HepG2 (cell line): Measurements from ENCODE around the gene CDC42SE1. TPM values are rescaled to one million over a fixed set of nuclear protein-coding genes. Genes with fewer than 3 reads are reported as not detected.

Experiments
- HDAC2 ChIP-seq: sonication (generic); formaldehyde crosslinking; IDR thresholded peaks from 2 replicates; pipeline ENCODE4 v1.4.0; 2020; ENCODE audit warnings: missing genetic modification reagents
- HMG20B ChIP-seq: conservative IDR thresholded peaks from 2 replicates; pipeline ENCODE4 v1.6.1; 2016; ENCODE audit warnings: missing genetic modification reagents, missing compliant biosample characterization
- HNF4G ChIP-seq, 2 experiments: sonication (generic) in 1 of 2; formaldehyde crosslinking in 1 of 2; IDR thresholded peaks; 2 replicates each; pipeline versions ENCODE4 v1.4.0 to v1.6.1; 2011 to 2020; ENCODE audit warnings: borderline replicate concordance in 2 of 2, low read depth in 2 of 2, mild to moderate bottlenecking in 2 of 2, low read length in 1 of 2, missing genetic modification reagents in 1 of 2, moderate library complexity in 1 of 2
- ISX ChIP-seq: sonication (generic); formaldehyde crosslinking; conservative IDR thresholded peaks from 2 replicates; pipeline ENCODE4 v1.5.0; 2020; ENCODE audit warnings: missing genetic modification reagents
- NFYB ChIP-seq: sonication (generic); formaldehyde crosslinking; IDR thresholded peaks from 2 replicates; pipeline ENCODE4 v1.4.0; 2020; ENCODE audit warnings: missing genetic modification reagents
- RARA ChIP-seq: IDR thresholded peaks from 2 replicates; pipeline ENCODE4 v1.6.1; 2016; ENCODE audit warnings: missing genetic modification reagents, missing compliant biosample characterization
- SIN3B ChIP-seq: fragments of 150-350 bp; IDR thresholded peaks from 2 replicates; pipeline ENCODE4 v1.6.1; 2014; ENCODE audit warnings: low read length
- SMAD9 ChIP-seq: sonication (generic); formaldehyde crosslinking; IDR thresholded peaks from 2 replicates; pipeline ENCODE4 v1.5.1; 2020; ENCODE audit warnings: mild to moderate bottlenecking, missing genetic modification reagents
- SP2 ChIP-seq: sonication (generic); formaldehyde crosslinking; IDR thresholded peaks from 2 replicates; pipeline ENCODE4 v1.5.1; 2020; ENCODE audit warnings: mild to moderate bottlenecking, missing genetic modification reagents
- U2AF2 ChIP-seq: fragments of 200-400 bp; formaldehyde crosslinking; IDR thresholded peaks from 2 replicates; pipeline ENCODE4 v1.6.1; 2017; ENCODE audit warnings: low read depth, mild to moderate bottlenecking, low read length
- polyA plus RNA-seq, 8 experiments: library from polyadenylated mRNA; depleted of rRNA in 3 of 8; stranded (reverse) in 7 of 8; unstranded in 1 of 8; fragments of >200 nt; fragmentation: Illumina TruSeq in 4 of 8; extraction: Trizol in 4 of 8; gene quantifications; 2 replicates each; pipeline versions ENCODE4 v1.2.1 to v1.2.3, GENCODE V29; 2011 to 2016; ENCODE audit warnings: low read depth in 4 of 8, missing spikeins in 1 of 8, mixed read lengths in 1 of 8; ENCODE audit not compliant: insufficient read depth in 1 of 8
- total RNA-seq, 5 experiments: library from RNA; depleted of rRNA; stranded (reverse); fragments of >200 nt; fragmentation: Illumina TruSeq; extraction: Trizol; gene quantifications; 2 replicates each; pipeline ENCODE4 v1.2.3, GENCODE V29; 2016; ENCODE audit warnings: low read depth in 1 of 5
- TF ChIP-seq, protein P1 (sequence below): sonication (generic); formaldehyde crosslinking; IDR thresholded peaks from 2 replicates; pipeline ENCODE4 v1.4.0; 2020; ENCODE audit warnings: missing genetic modification reagents, borderline replicate concordance
- TF ChIP-seq, protein P2 (sequence below): sonication (generic); formaldehyde crosslinking; IDR thresholded peaks from 2 replicates; pipeline ENCODE4 v1.9.0; 2021; ENCODE audit warnings: missing genetic modification reagents, borderline replicate concordance
- TF ChIP-seq, protein P3 (sequence below): fragments of 450-650 bp; IDR thresholded peaks from 2 replicates; pipeline ENCODE4 v1.6.1; 2017; ENCODE audit warnings: mild to moderate bottlenecking
- TF ChIP-seq, protein P4 (sequence below): fragments of 450-650 bp; IDR thresholded peaks from 2 replicates; pipeline ENCODE4 v1.6.1; 2016
- TF ChIP-seq, protein P5 (sequence below): sonication (generic); formaldehyde crosslinking; IDR thresholded peaks from 2 replicates; pipeline ENCODE4 v1.5.1; 2020; ENCODE audit warnings: mild to moderate bottlenecking, missing genetic modification reagents, moderate library complexity

Gene CDC42SE1
- total and polyA plus RNA-seq, 2 of the 13 experiments (the other 11 are each of a cell fraction or from before 2014, with no cell fraction given), result 17.6 to 17.9 TPM

DNA sequence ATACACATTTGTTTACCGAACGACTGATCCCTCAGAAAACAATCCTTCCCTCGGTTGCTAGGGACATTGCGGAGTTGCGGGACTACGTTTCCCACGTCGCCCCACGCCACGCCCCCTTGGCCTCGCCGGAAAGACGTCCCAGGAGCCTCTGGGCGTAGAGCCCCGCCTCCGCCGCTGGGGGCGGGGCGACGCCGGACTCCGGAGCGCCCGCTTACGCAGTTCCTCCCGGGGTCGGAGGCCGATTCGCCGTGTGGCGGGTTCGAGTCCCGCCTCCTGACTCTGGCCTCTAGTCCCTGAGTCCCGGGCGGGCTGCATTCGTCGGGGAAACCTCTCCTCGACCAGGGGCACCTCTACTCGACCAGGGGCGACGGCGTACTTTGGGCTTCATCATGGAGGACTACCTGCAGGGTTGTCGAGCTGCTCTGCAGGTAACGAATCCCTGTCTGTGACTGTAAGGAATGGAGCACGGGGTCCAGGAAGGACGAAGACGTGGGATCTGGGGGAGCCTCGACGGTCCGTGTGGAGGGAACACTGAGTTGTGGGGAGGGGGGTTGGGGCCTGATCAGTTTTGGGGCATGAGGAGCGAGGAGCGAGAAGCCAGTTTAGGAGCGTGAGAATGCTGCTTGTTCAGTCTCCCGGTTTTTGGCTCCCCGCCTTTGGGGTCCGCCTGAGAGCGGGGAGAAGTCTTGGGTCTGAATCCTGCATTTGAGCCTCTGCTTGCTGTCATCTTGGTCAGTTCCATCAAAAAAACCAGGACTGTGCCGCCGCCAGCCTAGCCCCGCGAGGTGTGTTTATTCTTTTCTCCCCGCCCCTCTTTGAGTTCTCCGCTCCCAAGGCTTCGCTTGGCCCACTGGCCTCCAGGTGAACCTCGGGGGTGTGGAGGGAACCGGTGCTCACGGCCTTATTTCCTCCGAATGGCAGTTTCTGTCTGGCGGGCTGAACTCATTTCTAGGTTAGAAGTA, 50.9 kb downstream of the CDC42SE1 start, which contains the start of gene PRUNE1 (continued):
- TF ChIP-seq HNF4G (IDR thresholded peaks at IDR 0.05; ENCODE audit: borderline replicate concordance, low read depth, low read length) (peak; percentile 41; the same call in 1 of the 2 replicates), HNF4G (CRISPR knock-in tag; IDR thresholded peaks at IDR 0.05; ENCODE audit: borderline replicate concordance, low read depth) (peak; percentile 42; the same call in 1 of the 2 replicates), HMG20B (no peak), SP2 (CRISPR knock-in tag) (no peak), ISX (CRISPR knock-in tag) (0 out of 2 replicates have a peak, but pooled peaks have one; percentile 15), SIN3B (no peak), SMAD9 (CRISPR knock-in tag) (no peak), NFYB (no peak), HDAC2 (CRISPR knock-in tag) (peak; percentile 31; the same call in 1 of the 2 replicates), U2AF2 (no peak), RARA (CRISPR knock-in tag) (peak; percentile 94)
- TF ChIP-seq, protein P1, sequence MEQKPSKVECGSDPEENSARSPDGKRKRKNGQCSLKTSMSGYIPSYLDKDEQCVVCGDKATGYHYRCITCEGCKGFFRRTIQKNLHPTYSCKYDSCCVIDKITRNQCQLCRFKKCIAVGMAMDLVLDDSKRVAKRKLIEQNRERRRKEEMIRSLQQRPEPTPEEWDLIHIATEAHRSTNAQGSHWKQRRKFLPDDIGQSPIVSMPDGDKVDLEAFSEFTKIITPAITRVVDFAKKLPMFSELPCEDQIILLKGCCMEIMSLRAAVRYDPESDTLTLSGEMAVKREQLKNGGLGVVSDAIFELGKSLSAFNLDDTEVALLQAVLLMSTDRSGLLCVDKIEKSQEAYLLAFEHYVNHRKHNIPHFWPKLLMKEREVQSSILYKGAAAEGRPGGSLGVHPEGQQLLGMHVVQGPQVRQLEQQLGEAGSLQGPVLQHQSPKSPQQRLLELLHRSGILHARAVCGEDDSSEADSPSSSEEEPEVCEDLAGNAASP (CRISPR knock-in tag), result no peak
- TF ChIP-seq, protein P2, sequence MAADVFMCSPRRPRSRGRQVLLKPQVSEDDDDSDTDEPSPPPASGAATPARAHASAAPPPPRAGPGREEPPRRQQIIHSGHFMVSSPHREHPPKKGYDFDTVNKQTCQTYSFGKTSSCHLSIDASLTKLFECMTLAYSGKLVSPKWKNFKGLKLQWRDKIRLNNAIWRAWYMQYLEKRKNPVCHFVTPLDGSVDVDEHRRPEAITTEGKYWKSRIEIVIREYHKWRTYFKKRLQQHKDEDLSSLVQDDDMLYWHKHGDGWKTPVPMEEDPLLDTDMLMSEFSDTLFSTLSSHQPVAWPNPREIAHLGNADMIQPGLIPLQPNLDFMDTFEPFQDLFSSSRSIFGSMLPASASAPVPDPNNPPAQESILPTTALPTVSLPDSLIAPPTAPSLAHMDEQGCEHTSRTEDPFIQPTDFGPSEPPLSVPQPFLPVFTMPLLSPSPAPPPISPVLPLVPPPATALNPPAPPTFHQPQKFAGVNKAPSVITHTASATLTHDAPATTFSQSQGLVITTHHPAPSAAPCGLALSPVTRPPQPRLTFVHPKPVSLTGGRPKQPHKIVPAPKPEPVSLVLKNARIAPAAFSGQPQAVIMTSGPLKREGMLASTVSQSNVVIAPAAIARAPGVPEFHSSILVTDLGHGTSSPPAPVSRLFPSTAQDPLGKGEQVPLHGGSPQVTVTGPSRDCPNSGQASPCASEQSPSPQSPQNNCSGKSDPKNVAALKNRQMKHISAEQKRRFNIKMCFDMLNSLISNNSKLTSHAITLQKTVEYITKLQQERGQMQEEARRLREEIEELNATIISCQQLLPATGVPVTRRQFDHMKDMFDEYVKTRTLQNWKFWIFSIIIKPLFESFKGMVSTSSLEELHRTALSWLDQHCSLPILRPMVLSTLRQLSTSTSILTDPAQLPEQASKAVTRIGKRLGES (CRISPR knock-in tag), result peak; percentile 42; the same call in 1 of the 2 replicates
- TF ChIP-seq, protein P3, sequence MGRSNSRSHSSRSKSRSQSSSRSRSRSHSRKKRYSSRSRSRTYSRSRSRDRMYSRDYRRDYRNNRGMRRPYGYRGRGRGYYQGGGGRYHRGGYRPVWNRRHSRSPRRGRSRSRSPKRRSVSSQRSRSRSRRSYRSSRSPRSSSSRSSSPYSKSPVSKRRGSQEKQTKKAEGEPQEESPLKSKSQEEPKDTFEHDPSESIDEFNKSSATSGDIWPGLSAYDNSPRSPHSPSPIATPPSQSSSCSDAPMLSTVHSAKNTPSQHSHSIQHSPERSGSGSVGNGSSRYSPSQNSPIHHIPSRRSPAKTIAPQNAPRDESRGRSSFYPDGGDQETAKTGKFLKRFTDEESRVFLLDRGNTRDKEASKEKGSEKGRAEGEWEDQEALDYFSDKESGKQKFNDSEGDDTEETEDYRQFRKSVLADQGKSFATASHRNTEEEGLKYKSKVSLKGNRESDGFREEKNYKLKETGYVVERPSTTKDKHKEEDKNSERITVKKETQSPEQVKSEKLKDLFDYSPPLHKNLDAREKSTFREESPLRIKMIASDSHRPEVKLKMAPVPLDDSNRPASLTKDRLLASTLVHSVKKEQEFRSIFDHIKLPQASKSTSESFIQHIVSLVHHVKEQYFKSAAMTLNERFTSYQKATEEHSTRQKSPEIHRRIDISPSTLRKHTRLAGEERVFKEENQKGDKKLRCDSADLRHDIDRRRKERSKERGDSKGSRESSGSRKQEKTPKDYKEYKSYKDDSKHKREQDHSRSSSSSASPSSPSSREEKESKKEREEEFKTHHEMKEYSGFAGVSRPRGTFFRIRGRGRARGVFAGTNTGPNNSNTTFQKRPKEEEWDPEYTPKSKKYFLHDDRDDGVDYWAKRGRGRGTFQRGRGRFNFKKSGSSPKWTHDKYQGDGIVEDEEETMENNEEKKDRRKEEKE, result no peak
- TF ChIP-seq, protein P4, sequence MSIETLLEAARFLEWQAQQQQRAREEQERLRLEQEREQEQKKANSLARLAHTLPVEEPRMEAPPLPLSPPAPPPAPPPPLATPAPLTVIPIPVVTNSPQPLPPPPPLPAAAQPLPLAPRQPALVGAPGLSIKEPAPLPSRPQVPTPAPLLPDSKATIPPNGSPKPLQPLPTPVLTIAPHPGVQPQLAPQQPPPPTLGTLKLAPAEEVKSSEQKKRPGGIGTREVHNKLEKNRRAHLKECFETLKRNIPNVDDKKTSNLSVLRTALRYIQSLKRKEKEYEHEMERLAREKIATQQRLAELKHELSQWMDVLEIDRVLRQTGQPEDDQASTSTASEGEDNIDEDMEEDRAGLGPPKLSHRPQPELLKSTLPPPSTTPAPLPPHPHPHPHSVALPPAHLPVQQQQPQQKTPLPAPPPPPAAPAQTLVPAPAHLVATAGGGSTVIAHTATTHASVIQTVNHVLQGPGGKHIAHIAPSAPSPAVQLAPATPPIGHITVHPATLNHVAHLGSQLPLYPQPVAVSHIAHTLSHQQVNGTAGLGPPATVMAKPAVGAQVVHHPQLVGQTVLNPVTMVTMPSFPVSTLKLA, result peak; percentile 27; the same call in 1 of the 2 replicates
- TF ChIP-seq, protein P5, sequence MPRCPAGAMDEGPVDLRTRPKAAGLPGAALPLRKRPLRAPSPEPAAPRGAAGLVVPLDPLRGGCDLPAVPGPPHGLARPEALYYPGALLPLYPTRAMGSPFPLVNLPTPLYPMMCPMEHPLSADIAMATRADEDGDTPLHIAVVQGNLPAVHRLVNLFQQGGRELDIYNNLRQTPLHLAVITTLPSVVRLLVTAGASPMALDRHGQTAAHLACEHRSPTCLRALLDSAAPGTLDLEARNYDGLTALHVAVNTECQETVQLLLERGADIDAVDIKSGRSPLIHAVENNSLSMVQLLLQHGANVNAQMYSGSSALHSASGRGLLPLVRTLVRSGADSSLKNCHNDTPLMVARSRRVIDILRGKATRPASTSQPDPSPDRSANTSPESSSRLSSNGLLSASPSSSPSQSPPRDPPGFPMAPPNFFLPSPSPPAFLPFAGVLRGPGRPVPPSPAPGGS (CRISPR knock-in tag), result peak; percentile 24; the same call in 1 of the 2 replicates
